ENCODE data around the gene SPINK6.

- no peak for TF ChIP-seq POLR2A (IDR thresholded peaks at IDR 0.05)
- TF ChIP-seq, protein P1, sequence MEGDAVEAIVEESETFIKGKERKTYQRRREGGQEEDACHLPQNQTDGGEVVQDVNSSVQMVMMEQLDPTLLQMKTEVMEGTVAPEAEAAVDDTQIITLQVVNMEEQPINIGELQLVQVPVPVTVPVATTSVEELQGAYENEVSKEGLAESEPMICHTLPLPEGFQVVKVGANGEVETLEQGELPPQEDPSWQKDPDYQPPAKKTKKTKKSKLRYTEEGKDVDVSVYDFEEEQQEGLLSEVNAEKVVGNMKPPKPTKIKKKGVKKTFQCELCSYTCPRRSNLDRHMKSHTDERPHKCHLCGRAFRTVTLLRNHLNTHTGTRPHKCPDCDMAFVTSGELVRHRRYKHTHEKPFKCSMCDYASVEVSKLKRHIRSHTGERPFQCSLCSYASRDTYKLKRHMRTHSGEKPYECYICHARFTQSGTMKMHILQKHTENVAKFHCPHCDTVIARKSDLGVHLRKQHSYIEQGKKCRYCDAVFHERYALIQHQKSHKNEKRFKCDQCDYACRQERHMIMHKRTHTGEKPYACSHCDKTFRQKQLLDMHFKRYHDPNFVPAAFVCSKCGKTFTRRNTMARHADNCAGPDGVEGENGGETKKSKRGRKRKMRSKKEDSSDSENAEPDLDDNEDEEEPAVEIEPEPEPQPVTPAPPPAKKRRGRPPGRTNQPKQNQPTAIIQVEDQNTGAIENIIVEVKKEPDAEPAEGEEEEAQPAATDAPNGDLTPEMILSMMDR (IDR thresholded peaks at IDR 0.05), result peak; percentile 55 to 65 (median 57)
Measured at GRCh38 chr5:148179234-148179824, 23.5 kb upstream of the SPINK6 start.
